Upper lobe of right lung (tissue), 1 donor: ENCODE measurements around the gene GBP6. TPM values are rescaled to one million over a fixed set of nuclear protein-coding genes. Genes with fewer than 3 reads are reported as not detected.

Experiments
- ATAC-seq: fragments of 200-7000 bp; cut with Tn5 transposase; one replicate; pipeline ENCODE4 v1.9.1; 2020; ENCODE audit warnings: mild to moderate bottlenecking, moderate library complexity
- DNase-seq: peaks from one replicate; pipeline ENCODE4 v3.0.0-alpha.2; 2020
- H3K27ac ChIP-seq: fragments of 200-600 bp; one replicate; pipeline ENCODE4 v1.8.0; 2022
- H3K27me3 ChIP-seq: fragments of 200-600 bp; one replicate; pipeline ENCODE4 v1.8.0; 2022; ENCODE audit warnings: mild to moderate bottlenecking
- H3K36me3 ChIP-seq: fragments of 200-600 bp; one replicate; pipeline ENCODE4 v1.8.0; 2022
- H3K4me1 ChIP-seq: fragments of 200-600 bp; one replicate; pipeline ENCODE4 v1.8.0; 2022
- H3K4me3 ChIP-seq: fragments of 200-600 bp; one replicate; pipeline ENCODE4 v1.8.0; 2022; ENCODE audit warnings: mild to moderate bottlenecking
- H3K9me3 ChIP-seq: fragments of 200-600 bp; one replicate; pipeline ENCODE4 v1.8.0; 2022
- intact Hi-C: fragments of 100-400 bp; cut with DNase I; formaldehyde crosslinking; loops from one replicate; pipeline ENCODE4 v1.11.0; 2022
- total RNA-seq: library from RNA; stranded (reverse); fragmentation: NEBNext Ultra II Directional; extraction: Animal tissue kit (Norgen Biotek cat#: 25700); gene quantifications from one replicate; pipeline ENCODE4 v1.2.1, GENCODE V29; 2021
- TF ChIP-seq, protein P1 (sequence below): fragments of 200-600 bp; IDR thresholded peaks from one replicate; pipeline ENCODE4 v1.8.0; 2022; ENCODE audit warnings: antibody characterized with exemption
- donor health status: DM: no; HTN: yes; CAD: no; lungs with severe emphysema.

The GBP6 gene
- total RNA-seq, 1 donor from 2014 or later = 0.12 TPM

DNA sequence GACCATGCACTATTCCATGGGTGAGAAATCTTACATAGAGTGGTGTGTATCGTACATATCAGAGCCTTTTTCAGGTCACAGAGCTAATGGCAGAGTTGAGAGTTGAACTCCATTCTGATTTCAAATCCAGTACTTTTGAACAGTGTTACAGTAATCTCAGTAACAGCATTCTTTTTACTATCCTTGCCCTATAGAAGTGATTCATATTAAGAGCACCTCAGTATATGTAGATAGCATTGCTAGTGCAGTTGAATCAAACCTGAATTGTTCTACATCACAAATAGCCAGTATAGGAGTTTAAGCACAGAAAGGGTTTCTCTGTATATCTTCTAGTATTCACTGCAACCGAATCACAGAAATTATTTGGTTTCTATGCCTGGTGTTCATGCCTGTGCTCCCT lies 11.4 kb upstream of the GBP6 start:
- no peak for ATAC-seq
- DNase-seq = no peak
- Histone ChIP-seq H3K27ac (no peak overlapping the region), H3K4me1 (no peaks in the 10 kb centered on the region), H3K27me3 (no peaks in the 10 kb centered on the region), H3K36me3 (no peaks in the 10 kb centered on the region), H3K4me3 (no peak overlapping the region), H3K9me3 (no peaks in the 10 kb centered on the region)
- intact Hi-C loops = loop anchor here (10.0 kb wide), 2 partner anchors 78 to 102 kb away; partner anchors contain the start of gene GBP5
- TF ChIP-seq, protein P1, sequence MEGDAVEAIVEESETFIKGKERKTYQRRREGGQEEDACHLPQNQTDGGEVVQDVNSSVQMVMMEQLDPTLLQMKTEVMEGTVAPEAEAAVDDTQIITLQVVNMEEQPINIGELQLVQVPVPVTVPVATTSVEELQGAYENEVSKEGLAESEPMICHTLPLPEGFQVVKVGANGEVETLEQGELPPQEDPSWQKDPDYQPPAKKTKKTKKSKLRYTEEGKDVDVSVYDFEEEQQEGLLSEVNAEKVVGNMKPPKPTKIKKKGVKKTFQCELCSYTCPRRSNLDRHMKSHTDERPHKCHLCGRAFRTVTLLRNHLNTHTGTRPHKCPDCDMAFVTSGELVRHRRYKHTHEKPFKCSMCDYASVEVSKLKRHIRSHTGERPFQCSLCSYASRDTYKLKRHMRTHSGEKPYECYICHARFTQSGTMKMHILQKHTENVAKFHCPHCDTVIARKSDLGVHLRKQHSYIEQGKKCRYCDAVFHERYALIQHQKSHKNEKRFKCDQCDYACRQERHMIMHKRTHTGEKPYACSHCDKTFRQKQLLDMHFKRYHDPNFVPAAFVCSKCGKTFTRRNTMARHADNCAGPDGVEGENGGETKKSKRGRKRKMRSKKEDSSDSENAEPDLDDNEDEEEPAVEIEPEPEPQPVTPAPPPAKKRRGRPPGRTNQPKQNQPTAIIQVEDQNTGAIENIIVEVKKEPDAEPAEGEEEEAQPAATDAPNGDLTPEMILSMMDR = no peak

DNA sequence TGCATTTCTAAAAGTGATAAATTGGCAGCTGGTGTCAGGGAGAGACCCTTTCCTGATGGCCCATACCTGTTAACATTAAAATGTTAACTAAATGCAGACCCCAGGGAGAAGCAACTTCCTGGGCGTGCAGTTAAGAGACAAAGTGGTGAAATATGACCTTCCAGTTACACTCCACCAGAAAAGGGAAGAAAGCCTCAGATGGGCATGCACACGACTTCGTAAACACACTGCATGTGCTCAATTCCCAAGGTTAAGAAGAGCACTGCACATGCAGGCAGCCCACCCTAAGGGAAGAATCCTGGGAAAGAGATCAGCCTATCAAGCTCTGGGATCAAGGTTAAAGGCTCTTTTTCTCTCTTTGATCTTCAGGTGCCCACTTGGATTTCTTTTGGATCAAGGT lies 9.7 kb upstream of the GBP6 start:
- ATAC-seq = peak; percentile 28
- H3K4me3 ChIP-seq = no peak overlapping the region

DNA sequence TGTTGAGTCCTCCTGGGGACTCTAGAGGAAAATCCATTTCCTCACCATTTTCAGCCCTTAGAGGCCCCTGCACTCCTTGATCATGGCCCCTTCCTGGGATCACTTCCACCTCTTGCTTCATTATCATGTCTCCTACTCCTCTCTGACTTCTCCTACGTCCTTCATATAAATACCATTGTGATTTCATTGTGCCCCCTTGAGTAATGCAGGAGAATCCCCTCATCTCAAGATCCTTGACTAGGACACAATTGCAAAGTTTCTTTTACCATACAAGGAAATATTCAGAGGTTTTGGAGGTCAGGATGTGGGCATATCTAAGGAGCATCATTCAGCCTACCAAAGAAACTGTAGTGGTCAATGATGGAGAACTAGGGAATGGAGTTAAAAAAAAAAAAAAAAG lies 8.8 kb upstream of the GBP6 start:
- no peak for ATAC-seq
- no peaks in the 10 kb centered on the region for H3K36me3 ChIP-seq
- H3K27me3 ChIP-seq = no peaks in the 10 kb centered on the region
- intact Hi-C loops = loop anchor here (10.0 kb wide), 2 partner anchors 80 to 100 kb away; partner anchors contain the start of gene GBP5
- H3K9me3 ChIP-seq = no peaks in the 10 kb centered on the region
- H3K27ac ChIP-seq = no peak overlapping the region
- TF ChIP-seq, protein P1 = no peak
- H3K4me3 ChIP-seq = no peak overlapping the region
- H3K4me1 ChIP-seq = peaks cover 3% of the 10 kb centered on the region
- DNase-seq = no peak

More for the DNA sequence above, 9.7 kb upstream of the GBP6 start:
- no peaks in the 10 kb centered on the region for H3K36me3 ChIP-seq
- H3K4me1 ChIP-seq = peaks cover 3% of the 10 kb centered on the region
- no peak for DNase-seq
- H3K9me3 ChIP-seq = no peaks in the 10 kb centered on the region
- intact Hi-C loops = loop anchor here (10.0 kb wide), 2 partner anchors 79 to 101 kb away; partner anchors contain the start of gene GBP5
- no peaks in the 10 kb centered on the region for H3K27me3 ChIP-seq
- TF ChIP-seq, protein P1 = no peak
- H3K27ac ChIP-seq = no peak overlapping the region

DNA sequence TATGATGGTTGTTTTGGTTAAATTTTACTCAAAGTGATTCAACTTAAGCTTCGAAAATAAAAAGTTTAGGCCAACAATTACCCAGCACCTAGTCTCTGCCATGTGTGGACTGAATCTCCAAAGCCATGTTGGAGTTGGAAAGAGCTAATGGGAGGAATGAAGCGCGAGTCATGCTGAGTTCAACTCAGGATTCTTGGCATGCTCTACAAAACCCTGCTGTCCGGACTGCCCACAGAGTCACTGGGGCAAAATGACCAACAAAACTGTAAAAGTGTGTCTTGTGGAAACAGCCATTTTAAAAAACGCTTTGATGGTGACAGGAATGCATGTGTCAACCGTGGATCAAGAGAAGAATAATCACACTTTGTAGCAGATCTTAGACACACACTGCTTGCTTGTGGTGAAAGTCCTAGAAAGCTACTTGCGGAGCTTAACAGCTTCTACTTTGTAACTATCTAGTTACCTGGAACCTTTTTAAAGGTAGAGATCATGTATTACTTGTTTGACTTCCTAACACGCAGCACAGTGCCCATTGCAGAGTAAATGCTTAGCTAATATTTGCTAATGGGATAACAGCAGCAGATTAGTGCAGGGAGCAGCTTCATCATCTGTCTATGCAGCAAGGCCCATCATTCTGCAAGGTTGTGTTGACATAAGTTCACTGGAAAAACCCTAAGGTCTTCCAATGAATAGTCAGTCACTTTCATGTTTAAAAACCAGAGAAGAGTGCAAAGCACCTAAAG lies 7.0 kb upstream of the GBP6 start:
- no peaks in the 10 kb centered on the region for H3K36me3 ChIP-seq
- intact Hi-C loops = loop anchor here (10.0 kb wide), 2 partner anchors 82 to 98 kb away; partner anchors contain the start of gene GBP5
- TF ChIP-seq, protein P1 = no peak
- DNase-seq = no peak
- H3K4me3 ChIP-seq = no peak overlapping the region
- no peak for ATAC-seq
- H3K27ac ChIP-seq = no peak overlapping the region
- peaks cover 3% of the 10 kb centered on the region for H3K4me1 ChIP-seq
- no peaks in the 10 kb centered on the region for H3K9me3 ChIP-seq
- no peaks in the 10 kb centered on the region for H3K27me3 ChIP-seq

DNA sequence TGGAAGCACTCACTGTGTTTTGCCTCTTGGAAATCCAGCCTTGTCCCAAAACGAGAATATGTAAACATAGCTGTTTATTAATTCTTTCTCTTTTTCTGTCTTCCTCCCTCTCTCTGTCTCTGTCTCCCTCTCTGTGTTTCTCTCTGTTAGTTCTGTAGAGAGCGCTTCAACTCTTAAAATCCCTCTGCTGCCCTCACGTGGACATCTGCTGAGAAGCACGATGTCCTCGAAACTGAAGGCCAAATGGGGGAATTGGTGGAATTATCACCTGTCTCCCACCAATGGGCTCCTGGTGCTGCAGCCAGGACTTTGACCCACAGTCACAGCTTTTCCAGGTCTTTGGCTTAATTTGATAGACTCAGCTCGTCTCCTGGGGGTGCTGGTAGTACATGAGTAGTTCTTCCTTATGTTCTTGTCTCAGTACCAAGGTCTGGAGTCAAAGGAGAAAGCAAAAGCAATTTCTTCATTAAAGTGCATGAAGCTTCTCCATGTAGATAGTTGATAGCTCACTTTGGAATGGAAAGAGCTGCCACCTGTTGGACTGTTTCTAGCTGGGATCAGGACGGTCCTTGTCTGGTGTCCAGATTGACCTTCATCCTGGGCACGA lies 5.5 kb upstream of the GBP6 start:
- H3K4me3 ChIP-seq = no peak overlapping the region
- peak; percentile 95 for ATAC-seq
- no peaks in the 10 kb centered on the region for H3K36me3 ChIP-seq
- H3K27me3 ChIP-seq = no peaks in the 10 kb centered on the region
- H3K27ac ChIP-seq = no peak overlapping the region
- DNase-seq = peak; percentile 77
- TF ChIP-seq, protein P1 = peak; percentile 81
- H3K9me3 ChIP-seq = no peaks in the 10 kb centered on the region
- peaks cover 3% of the 10 kb centered on the region for H3K4me1 ChIP-seq
- intact Hi-C loops = loop anchor here (10.0 kb wide), 2 partner anchors 84 to 96 kb away; partner anchors contain the start of gene GBP5
